ENCODE data around the gene TEX51.
A peak's percentile ranks its signal among the peaks of the same experiment; 100 is the strongest.

Gene TEX51

DNA sequence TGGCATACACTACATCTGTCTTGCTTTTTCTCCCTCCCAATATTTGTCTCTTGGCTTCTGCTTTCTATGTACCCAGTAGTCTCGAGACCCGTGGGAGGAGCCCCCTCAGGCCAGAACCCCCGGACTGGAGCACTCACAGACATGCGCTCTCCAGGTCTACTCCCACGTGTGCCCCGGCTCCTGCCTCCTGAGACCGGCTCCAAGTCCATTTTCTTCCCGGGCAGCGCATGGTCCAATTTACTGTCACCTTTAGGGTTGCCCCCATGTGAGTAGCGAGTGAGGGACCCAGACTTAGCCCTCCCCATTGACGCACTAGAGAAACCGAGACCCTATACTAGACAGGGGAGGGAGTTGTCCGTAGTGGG lies 11.8 kb upstream of the TEX51 start:
- DNase-seq, result no peak
- no peak overlapping the region for H3K27ac ChIP-seq
- H3K36me3 ChIP-seq, result no peaks in the 10 kb centered on the region
- TF ChIP-seq, protein P1, sequence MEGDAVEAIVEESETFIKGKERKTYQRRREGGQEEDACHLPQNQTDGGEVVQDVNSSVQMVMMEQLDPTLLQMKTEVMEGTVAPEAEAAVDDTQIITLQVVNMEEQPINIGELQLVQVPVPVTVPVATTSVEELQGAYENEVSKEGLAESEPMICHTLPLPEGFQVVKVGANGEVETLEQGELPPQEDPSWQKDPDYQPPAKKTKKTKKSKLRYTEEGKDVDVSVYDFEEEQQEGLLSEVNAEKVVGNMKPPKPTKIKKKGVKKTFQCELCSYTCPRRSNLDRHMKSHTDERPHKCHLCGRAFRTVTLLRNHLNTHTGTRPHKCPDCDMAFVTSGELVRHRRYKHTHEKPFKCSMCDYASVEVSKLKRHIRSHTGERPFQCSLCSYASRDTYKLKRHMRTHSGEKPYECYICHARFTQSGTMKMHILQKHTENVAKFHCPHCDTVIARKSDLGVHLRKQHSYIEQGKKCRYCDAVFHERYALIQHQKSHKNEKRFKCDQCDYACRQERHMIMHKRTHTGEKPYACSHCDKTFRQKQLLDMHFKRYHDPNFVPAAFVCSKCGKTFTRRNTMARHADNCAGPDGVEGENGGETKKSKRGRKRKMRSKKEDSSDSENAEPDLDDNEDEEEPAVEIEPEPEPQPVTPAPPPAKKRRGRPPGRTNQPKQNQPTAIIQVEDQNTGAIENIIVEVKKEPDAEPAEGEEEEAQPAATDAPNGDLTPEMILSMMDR (IDR thresholded peaks at IDR 0.05; ENCODE audit: low read depth, low read length), result no peak
- H3K4me3 ChIP-seq (ENCODE audit: low read depth, low read length), result no peak overlapping the region
- peaks cover 8% of the 10 kb centered on the region for H3K27me3 ChIP-seq (ENCODE audit: insufficient read depth, low read depth, severe bottlenecking)
- no peaks in the 10 kb centered on the region for H3K9me3 ChIP-seq (ENCODE audit: severe bottlenecking)

DNA sequence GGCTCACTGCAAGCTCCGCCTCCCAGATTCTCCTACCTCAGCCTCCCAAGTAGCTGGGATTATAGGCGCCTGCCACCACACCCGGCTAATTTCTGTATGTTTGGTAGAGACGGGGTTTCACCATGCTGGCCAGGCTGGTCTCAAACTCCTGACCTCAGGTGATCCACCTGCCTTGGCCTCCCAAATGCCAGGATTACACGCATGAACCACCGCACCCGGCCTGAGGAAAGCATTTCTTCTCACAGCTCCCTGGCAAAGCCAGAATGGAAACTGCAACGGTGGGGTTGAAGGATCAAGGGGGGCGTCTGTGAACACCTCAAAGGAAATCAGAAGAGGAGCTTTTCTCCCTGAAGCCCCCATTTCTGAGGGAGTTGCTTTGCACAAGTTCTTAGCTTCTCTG lies 11.2 kb upstream of the TEX51 start:
- Histone ChIP-seq H3K27ac (no peak overlapping the region), H3K27me3 (ENCODE audit: insufficient read depth, low read depth, severe bottlenecking) (peaks cover 8% of the 10 kb centered on the region), H3K4me3 (ENCODE audit: low read depth, low read length) (no peak overlapping the region), H3K9me3 (ENCODE audit: severe bottlenecking) (no peaks in the 10 kb centered on the region), H3K36me3 (no peaks in the 10 kb centered on the region)
- TF ChIP-seq, protein P1 (IDR thresholded peaks at IDR 0.05; ENCODE audit: low read depth, low read length), result no peak
- DNase-seq, result no peak

DNA sequence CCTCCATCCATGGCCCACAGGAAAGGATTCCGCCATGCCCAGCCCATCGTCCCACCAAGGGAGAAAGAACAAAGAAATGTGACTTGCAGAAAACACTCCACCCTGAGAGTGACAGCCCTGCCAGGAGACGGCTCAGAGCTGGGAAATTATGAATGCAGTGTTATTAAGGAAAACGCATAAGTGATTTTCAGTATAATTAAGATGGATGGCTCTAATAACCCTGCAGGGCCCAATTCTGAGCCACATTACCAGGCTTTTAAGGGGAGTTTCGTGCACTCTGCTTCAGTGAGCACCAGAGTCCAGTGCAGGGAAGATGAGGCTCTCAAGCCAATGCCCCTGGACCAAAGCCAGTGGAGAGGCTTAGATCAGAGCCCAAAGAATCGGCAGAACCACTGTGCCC lies 10.6 kb upstream of the TEX51 start:
- no peak for DNase-seq
- TF ChIP-seq, protein P1 (IDR thresholded peaks at IDR 0.05; ENCODE audit: low read depth, low read length), result no peak
- no peaks in the 10 kb centered on the region for H3K36me3 ChIP-seq
- no peaks in the 10 kb centered on the region for H3K9me3 ChIP-seq (ENCODE audit: severe bottlenecking)
- H3K27ac ChIP-seq, result no peak overlapping the region
- H3K4me3 ChIP-seq (ENCODE audit: low read depth, low read length), result no peak overlapping the region
- H3K27me3 ChIP-seq (ENCODE audit: insufficient read depth, low read depth, severe bottlenecking), result peaks cover 9% of the 10 kb centered on the region

DNA sequence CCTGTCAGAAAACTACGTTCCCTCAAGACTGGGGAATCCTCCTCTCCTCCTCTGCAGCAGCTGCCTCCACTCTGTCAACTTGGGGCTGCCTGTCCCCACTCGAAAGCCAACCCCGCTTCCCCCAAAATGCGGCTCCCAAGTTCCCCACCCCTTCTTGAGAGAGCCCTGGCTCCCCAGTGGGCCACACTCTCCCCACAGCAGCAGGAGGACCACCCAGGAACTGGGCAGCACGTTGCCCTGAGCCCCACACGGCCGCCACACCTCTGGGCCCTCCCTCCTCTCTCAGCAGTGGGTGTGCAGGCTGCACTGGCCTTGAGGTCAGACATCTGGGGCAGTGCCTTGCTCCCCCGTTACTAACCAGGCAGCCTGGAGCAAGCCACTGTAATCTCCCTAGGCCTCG lies 9.6 kb upstream of the TEX51 start:
- TF ChIP-seq, protein P1 (IDR thresholded peaks at IDR 0.05; ENCODE audit: low read depth, low read length), result no peak
- DNase-seq, result no peak

DNA sequence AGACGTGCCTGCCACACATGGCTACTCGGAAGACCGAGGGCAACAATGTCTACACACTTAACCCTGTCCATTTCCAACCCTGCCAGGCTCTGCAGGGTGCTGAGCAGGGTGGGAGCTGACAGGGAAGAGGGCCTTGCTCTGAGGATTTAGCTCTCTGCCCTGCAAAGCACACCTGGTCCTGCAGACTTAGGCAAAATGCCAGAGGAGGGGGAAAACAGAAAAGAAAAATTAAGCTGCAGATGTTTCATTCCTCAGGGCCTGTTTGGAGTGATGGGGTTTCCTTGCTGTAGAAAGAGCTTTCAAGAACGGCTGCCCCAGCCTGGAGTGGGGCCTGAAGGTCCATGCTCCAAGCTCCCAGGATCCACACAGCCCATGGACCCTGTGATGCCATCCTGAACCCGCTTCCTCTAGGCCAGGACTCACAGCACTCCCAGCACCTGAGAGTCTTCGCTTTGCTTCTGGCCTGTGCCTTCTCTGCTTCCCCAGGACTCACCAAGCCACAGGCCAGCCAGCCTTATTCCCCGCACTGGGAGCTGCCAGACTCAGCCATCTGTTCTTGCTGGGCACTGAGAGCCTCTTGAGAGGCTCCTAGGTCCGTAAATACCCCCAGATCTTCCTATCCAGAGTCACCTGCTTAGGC lies 9.1 kb upstream of the TEX51 start:
- H3K27me3 ChIP-seq (ENCODE audit: insufficient read depth, low read depth, severe bottlenecking), result peaks cover 15% of the 10 kb centered on the region
- TF ChIP-seq, protein P1 (IDR thresholded peaks at IDR 0.05; ENCODE audit: low read depth, low read length), result no peak

More for the DNA sequence above, 9.6 kb upstream of the TEX51 start:
- H3K27ac ChIP-seq, result no peak overlapping the region
- no peaks in the 10 kb centered on the region for H3K36me3 ChIP-seq
- H3K27me3 ChIP-seq (ENCODE audit: insufficient read depth, low read depth, severe bottlenecking), result peaks cover 12% of the 10 kb centered on the region
- no peaks in the 10 kb centered on the region for H3K9me3 ChIP-seq (ENCODE audit: severe bottlenecking)
- no peak overlapping the region for H3K4me3 ChIP-seq (ENCODE audit: low read depth, low read length)

DNA sequence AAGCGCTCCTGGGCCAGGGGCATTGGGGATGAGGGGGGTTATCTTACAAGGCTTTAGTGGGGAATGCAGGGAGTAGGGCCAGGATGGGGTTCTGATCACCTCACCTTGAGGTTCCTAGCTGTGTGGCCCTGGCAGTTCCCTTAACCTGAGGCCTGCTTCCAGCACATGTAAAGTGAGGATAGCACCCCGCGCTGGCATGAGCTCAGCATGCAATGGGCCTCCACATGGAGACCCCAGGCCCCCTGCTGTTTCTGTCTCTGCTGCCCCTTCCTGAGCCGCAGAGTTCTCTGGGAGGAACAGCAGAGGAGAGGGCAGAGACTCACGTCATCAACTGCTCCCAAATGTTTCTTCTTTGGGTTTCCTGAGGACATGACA lies 8.6 kb upstream of the TEX51 start:
- H3K4me3 ChIP-seq (ENCODE audit: low read depth, low read length), result no peak overlapping the region
- peaks cover 16% of the 10 kb centered on the region for H3K27me3 ChIP-seq (ENCODE audit: insufficient read depth, low read depth, severe bottlenecking)
- TF ChIP-seq, protein P1 (IDR thresholded peaks at IDR 0.05; ENCODE audit: low read depth, low read length), result no peak
- H3K9me3 ChIP-seq (ENCODE audit: severe bottlenecking), result peaks cover under 1% of the 10 kb centered on the region
- no peak overlapping the region for H3K27ac ChIP-seq
- no peaks in the 10 kb centered on the region for H3K36me3 ChIP-seq
- no peak for DNase-seq

More for the DNA sequence above, 9.1 kb upstream of the TEX51 start:
- DNase-seq, result peak; percentile 22
- Histone ChIP-seq H3K27ac (no peak overlapping the region), H3K4me3 (ENCODE audit: low read depth, low read length) (no peak overlapping the region), H3K9me3 (ENCODE audit: severe bottlenecking) (no peaks in the 10 kb centered on the region), H3K36me3 (no peaks in the 10 kb centered on the region)

Data from WERI-Rb-1 (cell line).